AG04450 (cell line): ENCODE measurements around the gene ZNF276. TPM values are rescaled to one million over a fixed set of nuclear protein-coding genes. Genes with fewer than 3 reads are reported as not detected.

Experiments used
- CTCF ChIA-PET: fragments of 300-600, 350-600 bp; formaldehyde crosslinking; extraction: SDS; loops from one replicate; lab custom pipeline; 2022; ENCODE audit warnings: antibody characterized with exemption, inconsistent platforms; lab: Charles Lee
- POLR2A ChIA-PET: fragments of 350-600 bp; formaldehyde crosslinking; extraction: SDS; loops from one replicate; lab custom pipeline; 2021; ENCODE audit warnings: antibody characterized with exemption, inconsistent platforms; lab: Yijun Ruan, JAX
- DNase-seq: peaks from one replicate; pipeline ENCODE4 v3.0.0-alpha.2; 2011; ENCODE audit warnings: low read depth, low spot score
- H3K27ac ChIP-seq: one replicate; pipeline ENCODE4 v1.5.1; 2012; ENCODE audit warnings: low read depth, low read length, control low read depth
- H3K27me3 ChIP-seq: one replicate; pipeline ENCODE4 v1.6.0; 2012; ENCODE audit warnings: low read length; ENCODE audit not compliant: control insufficient read depth, insufficient read depth
- H3K4me3 ChIP-seq: 2 replicates; pipeline ENCODE4 v1.5.1; 2011; ENCODE audit warnings: mild to moderate bottlenecking, low read depth, low read length, control low read depth
- H3K9me3 ChIP-seq: 2 replicates; pipeline ENCODE4 v1.5.1; 2012; ENCODE audit warnings: low read length; ENCODE audit not compliant: control insufficient read depth, insufficient read depth
- CTCF ChIP-seq: IDR thresholded peaks from 2 replicates; pipeline ENCODE4 v1.5.1; 2011; ENCODE audit warnings: low read depth, low read length, control low read depth, inconsistent platforms
- polyA plus RNA-seq: library from polyadenylated mRNA; depleted of rRNA; stranded (reverse); fragments of >200 nt; gene quantifications from 2 replicates; pipeline ENCODE4 v1.2.3, GENCODE V29; 2011

ZNF276 gene
- polyA plus RNA-seq, 1 experiment = 5.0 TPM

GRCh38 chr16:89709166-89709565 lies 12.2 kb upstream of the ZNF276 start:
- CTCF ChIA-PET = interaction anchor here (0.6 to 1.0 kb wide), 2 partner anchors 9 to 31 kb away, joined by 4 read pairs; no protein-coding TSS in a partner anchor
- no peak for TF ChIP-seq CTCF
- Histone ChIP-seq H3K27ac (no peak overlapping the region), H3K4me3 (no peak overlapping the region), H3K27me3 (no peaks in the 10 kb centered on the region), H3K9me3 (no peaks in the 10 kb centered on the region; the same call in 1 of the 2 replicates)
- POLR2A ChIA-PET = interaction anchor here (0.6 to 1.0 kb wide), 2 partner anchors 9 to 23 kb away, joined by 4 to 5 read pairs; partner anchors contain the start of gene CDK10
- no peak for DNase-seq

- no peak for DNase-seq
These were observed 11.5 kb upstream of the ZNF276 start for GRCh38 chr16:89709716-89710432.

GRCh38 chr16:89710709-89711564 lies 10.4 kb upstream of the ZNF276 start:
- no peak for DNase-seq
- POLR2A ChIA-PET = interaction anchor here (0.7 kb wide), 1 partner anchor 52 kb away, joined by 3 read pairs; no protein-coding TSS in a partner anchor
- H3K4me3 ChIP-seq = no peak overlapping the region
- TF ChIP-seq CTCF = no peak
- CTCF ChIA-PET = no interaction called here
- no peaks in the 10 kb centered on the region for H3K27me3 ChIP-seq
- H3K27ac ChIP-seq = no peak overlapping the region
- peaks cover 5% of the 10 kb centered on the region for H3K9me3 ChIP-seq

More at GRCh38 chr16:89709716-89710432, 11.5 kb upstream of the ZNF276 start:
- TF ChIP-seq CTCF = no peak
- ChIA-PET CTCF (no interaction called here), POLR2A (interaction anchor here (0.7 kb wide), 1 partner anchor 53 kb away, joined by 3 read pairs; no protein-coding TSS in a partner anchor)
- Histone ChIP-seq H3K27me3 (no peaks in the 10 kb centered on the region), H3K9me3 (peaks cover 5% of the 10 kb centered on the region), H3K27ac (no peak overlapping the region), H3K4me3 (no peak overlapping the region)

- ChIA-PET POLR2A (no interaction called here), CTCF (interaction anchor here (1.0 kb wide), 1 partner anchor 11 kb away, joined by 3 read pairs; no protein-coding TSS in a partner anchor)
- no peak for DNase-seq
These were observed 9.6 kb upstream of the ZNF276 start for GRCh38 chr16:89711601-89712273.

More at GRCh38 chr16:89711601-89712273, 9.6 kb upstream of the ZNF276 start:
- peak overlapping the region; percentile 63 for H3K4me3 ChIP-seq
- no peak overlapping the region for H3K27ac ChIP-seq
- no peak for TF ChIP-seq CTCF
- peaks cover 5% of the 10 kb centered on the region for H3K9me3 ChIP-seq
- no peaks in the 10 kb centered on the region for H3K27me3 ChIP-seq
